SJSA1 (cell line): ENCODE data around the gene ATP8B4. TPM values are rescaled to one million over a fixed set of nuclear protein-coding genes. Genes with fewer than 3 reads are reported as not detected.

ENCODE experiments used
- DNase-seq, 2 experiments: peaks; one replicate each; pipeline ENCODE4 v3.0.0-alpha.2; 2015 to 2020; ENCODE audit warnings: low spot score in 2 of 2, low read depth in 1 of 2
- H3K27ac ChIP-seq: fragments of 250-450 bp; sonication (Bioruptor Pico); 2 replicates; pipeline ENCODE4 v1.5.1; 2020; ENCODE audit warnings: mild to moderate bottlenecking, moderate library complexity
- H3K27me3 ChIP-seq: fragments of 250-450 bp; sonication (Bioruptor Pico); replicated peaks from 2 replicates; pipeline ENCODE4 v1.5.1; 2020; ENCODE audit warnings: mild to moderate bottlenecking, moderate library complexity
- H3K36me3 ChIP-seq: fragments of 250-450 bp; sonication (Bioruptor Pico); 2 replicates; pipeline ENCODE4 v1.5.1; 2020; ENCODE audit warnings: mild to moderate bottlenecking
- H3K4me1 ChIP-seq: fragments of 250-450 bp; sonication (Bioruptor Pico); replicated peaks from 2 replicates; pipeline ENCODE4 v1.6.1; 2021; ENCODE audit warnings: mild to moderate bottlenecking
- H3K4me3 ChIP-seq: fragments of 250-450 bp; sonication (Bioruptor Pico); 2 replicates; pipeline ENCODE4 v1.5.1; 2020; ENCODE audit warnings: mild to moderate bottlenecking
- H3K9me3 ChIP-seq: fragments of 250-450 bp; sonication (Bioruptor Pico); replicated peaks from 2 replicates; pipeline ENCODE4 v1.5.1; 2020; ENCODE audit warnings: mild to moderate bottlenecking
- total RNA-seq: library from RNA; depleted of rRNA; stranded (reverse); fragments of >200 nt; shearing (Covaris generic); gene quantifications from 2 replicates; pipeline ENCODE4 v1.2.3, GENCODE V29; 2014

ATP8B4 gene
- total RNA-seq, 1 experiment from 2014 or later, result 0.16 TPM

GRCh38 chr15:49881433-49881832, 237.6 kb downstream of the ATP8B4 start:
- no peaks in the 10 kb centered on the region for H3K36me3 ChIP-seq
- H3K9me3 ChIP-seq, result no peaks in the 10 kb centered on the region
- no peaks in the 10 kb centered on the region for H3K4me1 ChIP-seq

GRCh38 chr15:49877873-49878521, 241.0 kb downstream of the ATP8B4 start:
- H3K9me3 ChIP-seq, result no peaks in the 10 kb centered on the region
- H3K27me3 ChIP-seq, result no peaks in the 10 kb centered on the region
- no peak overlapping the region for H3K27ac ChIP-seq
- no peak overlapping the region for H3K4me3 ChIP-seq
- no peaks in the 10 kb centered on the region for H3K36me3 ChIP-seq
- no peaks in the 10 kb centered on the region for H3K4me1 ChIP-seq
- DNase-seq, result no peak

More at GRCh38 chr15:49881433-49881832, 237.6 kb downstream of the ATP8B4 start:
- H3K27me3 ChIP-seq, result no peaks in the 10 kb centered on the region
- H3K4me3 ChIP-seq, result no peak overlapping the region
- H3K27ac ChIP-seq, result no peak overlapping the region
- DNase-seq, result no peak

GRCh38 chr15:49877117-49877872, 241.7 kb downstream of the ATP8B4 start:
- no peaks in the 10 kb centered on the region for H3K9me3 ChIP-seq
- H3K36me3 ChIP-seq, result no peaks in the 10 kb centered on the region
- DNase-seq, result no peak
- no peak overlapping the region for H3K4me3 ChIP-seq
- no peaks in the 10 kb centered on the region for H3K27me3 ChIP-seq
- H3K4me1 ChIP-seq, result no peaks in the 10 kb centered on the region
- H3K27ac ChIP-seq, result no peak overlapping the region

GRCh38 chr15:49876401-49877038, 242.5 kb downstream of the ATP8B4 start:
- Histone ChIP-seq H3K4me3 (no peak overlapping the region), H3K4me1 (no peaks in the 10 kb centered on the region), H3K9me3 (no peaks in the 10 kb centered on the region), H3K27ac (no peak overlapping the region), H3K27me3 (no peaks in the 10 kb centered on the region), H3K36me3 (no peaks in the 10 kb centered on the region)
- DNase-seq, result no peak

GRCh38 chr15:49875392-49875791, 243.6 kb downstream of the ATP8B4 start:
- Histone ChIP-seq H3K9me3 (no peaks in the 10 kb centered on the region), H3K4me3 (no peak overlapping the region), H3K27me3 (no peaks in the 10 kb centered on the region), H3K4me1 (no peaks in the 10 kb centered on the region), H3K36me3 (no peaks in the 10 kb centered on the region), H3K27ac (no peak overlapping the region)
- no peak for DNase-seq

- Histone ChIP-seq H3K27me3 (no peaks in the 10 kb centered on the region), H3K9me3 (no peaks in the 10 kb centered on the region), H3K4me3 (no peak overlapping the region), H3K27ac (no peak overlapping the region), H3K36me3 (no peaks in the 10 kb centered on the region), H3K4me1 (peaks cover 7% of the 10 kb centered on the region; the same call in 1 of the 2 replicates)
- DNase-seq, result no peak
Observed at GRCh38 chr15:49870472-49870871, 248.6 kb downstream of the ATP8B4 start.

GRCh38 chr15:49868348-49868747, 250.7 kb downstream of the ATP8B4 start:
- Histone ChIP-seq H3K4me1 (peaks cover 7% of the 10 kb centered on the region; the same call in 1 of the 2 replicates), H3K4me3 (no peak overlapping the region), H3K9me3 (no peaks in the 10 kb centered on the region), H3K27ac (no peak overlapping the region), H3K36me3 (no peaks in the 10 kb centered on the region), H3K27me3 (no peaks in the 10 kb centered on the region)
- no peak for DNase-seq

GRCh38 chr15:49865925-49866757, 252.9 kb downstream of the ATP8B4 start:
- no peaks in the 10 kb centered on the region for H3K27me3 ChIP-seq
- DNase-seq, result peak in 1 of 2 experiments; percentile 44

GRCh38 chr15:49864251-49864650, 254.8 kb downstream of the ATP8B4 start:
- H3K27me3 ChIP-seq, result no peaks in the 10 kb centered on the region
- no peak for DNase-seq
- H3K36me3 ChIP-seq, result no peaks in the 10 kb centered on the region
- no peaks in the 10 kb centered on the region for H3K9me3 ChIP-seq
- no peak overlapping the region for H3K27ac ChIP-seq
- H3K4me3 ChIP-seq, result no peak overlapping the region
- H3K4me1 ChIP-seq, result peaks cover 7% of the 10 kb centered on the region; the same call in 1 of the 2 replicates

More at GRCh38 chr15:49865925-49866757, 252.9 kb downstream of the ATP8B4 start:
- H3K4me1 ChIP-seq, result peaks cover 7% of the 10 kb centered on the region; the same call in 1 of the 2 replicates
- H3K4me3 ChIP-seq, result no peak overlapping the region
- no peak overlapping the region for H3K27ac ChIP-seq
- no peaks in the 10 kb centered on the region for H3K36me3 ChIP-seq
- no peaks in the 10 kb centered on the region for H3K9me3 ChIP-seq

GRCh38 chr15:49863431-49864224, 255.4 kb downstream of the ATP8B4 start:
- H3K4me3 ChIP-seq, result no peak overlapping the region
- peaks cover 7% of the 10 kb centered on the region; the same call in 1 of the 2 replicates for H3K4me1 ChIP-seq
- no peak overlapping the region for H3K27ac ChIP-seq
- H3K36me3 ChIP-seq, result no peaks in the 10 kb centered on the region
- no peaks in the 10 kb centered on the region for H3K9me3 ChIP-seq
- DNase-seq, result no peak
- H3K27me3 ChIP-seq, result no peaks in the 10 kb centered on the region

- Histone ChIP-seq H3K27ac (no peak overlapping the region), H3K4me1 (no peaks in the 10 kb centered on the region), H3K36me3 (no peaks in the 10 kb centered on the region), H3K4me3 (no peak overlapping the region), H3K27me3 (no peaks in the 10 kb centered on the region), H3K9me3 (no peaks in the 10 kb centered on the region)
- DNase-seq, result no peak
Observed at GRCh38 chr15:49860101-49860500, 258.9 kb downstream of the ATP8B4 start.

- DNase-seq, result no peak
- Histone ChIP-seq H3K27ac (no peak overlapping the region), H3K27me3 (no peaks in the 10 kb centered on the region), H3K4me3 (no peak overlapping the region), H3K4me1 (no peaks in the 10 kb centered on the region), H3K9me3 (no peaks in the 10 kb centered on the region), H3K36me3 (no peaks in the 10 kb centered on the region)
Observed at GRCh38 chr15:49857496-49858475, 261.2 kb downstream of the ATP8B4 start.
